GM23338 (cell line): ENCODE data around the gene INSL3. TPM values are rescaled to one million over a fixed set of nuclear protein-coding genes. Genes with fewer than 3 reads are reported as not detected.

ENCODE experiments used
- ATAC-seq: fragments of 200-7000 bp; cut with Tn5 transposase; 3 replicates; pipeline ENCODE4 v1.9.1; 2020
- DNase-seq: peaks from one replicate; pipeline ENCODE4 v3.0.0-alpha.2; 2015; ENCODE audit warnings: low spot score
- H2AFZ ChIP-seq: fragments of 200-600 bp; sonication (generic); 2 replicates; pipeline ENCODE4 v1.8.0; 2016; ENCODE audit warnings: antibody characterized with exemption, mild to moderate bottlenecking, moderate library complexity
- H3F3A ChIP-seq: fragments of 200-600 bp; sonication (generic); replicated peaks from 2 replicates; pipeline ENCODE4 v1.8.0; 2017; ENCODE audit warnings: antibody characterized with exemption, mixed run types, low read depth
- H3K27ac ChIP-seq: fragments of 200-600 bp; sonication (generic); 2 replicates; pipeline ENCODE4 v1.6.1; 2016; ENCODE audit warnings: low read depth
- H3K27me3 ChIP-seq: fragments of 200-600 bp; sonication (generic); 2 replicates; pipeline ENCODE4 v1.8.0; 2016; ENCODE audit warnings: mild to moderate bottlenecking, mixed run types, moderate library complexity; ENCODE audit not compliant: insufficient read depth
- H3K36me3 ChIP-seq: fragments of 200-600 bp; sonication (generic); 2 replicates; pipeline ENCODE4 v1.8.0; 2016; ENCODE audit warnings: mild to moderate bottlenecking; ENCODE audit not compliant: insufficient read depth
- H3K4me1 ChIP-seq: fragments of 200-600 bp; sonication (generic); 2 replicates; pipeline ENCODE4 v1.8.0; 2016; ENCODE audit warnings: mild to moderate bottlenecking, moderate library complexity; ENCODE audit not compliant: insufficient read depth
- H3K4me2 ChIP-seq: fragments of 200-600 bp; sonication (generic); 2 replicates; pipeline ENCODE4 v1.7.1; 2017; ENCODE audit warnings: mixed run types
- H3K4me3 ChIP-seq: fragments of 200-600 bp; sonication (generic); 2 replicates; pipeline ENCODE4 v1.6.1; 2016; ENCODE audit warnings: mixed run types
- H3K79me2 ChIP-seq: fragments of 200-600 bp; sonication (generic); replicated peaks from 2 replicates; pipeline ENCODE4 v1.8.0; 2017; ENCODE audit warnings: mild to moderate bottlenecking; ENCODE audit not compliant: insufficient read depth
- H3K9me2 ChIP-seq: fragments of 200-600 bp; sonication (generic); 2 replicates; pipeline ENCODE4 v1.8.0; 2017; ENCODE audit not compliant: insufficient read depth
- H4K20me1 ChIP-seq: fragments of 200-600 bp; sonication (generic); replicated peaks from 2 replicates; pipeline ENCODE4 v1.8.0; 2017; ENCODE audit warnings: mild to moderate bottlenecking; ENCODE audit not compliant: insufficient read depth
- H3K27ac Mint-ChIP-seq: 2 replicates; pipeline ENCODE4 v1.8.0; 2020; ENCODE audit warnings: inconsistent platforms, mild to moderate bottlenecking, moderate library complexity, mixed read lengths
- H3K27me3 Mint-ChIP-seq: 3 replicates; pipeline ENCODE4 v1.8.0; 2022; ENCODE audit warnings: low read depth, mild to moderate bottlenecking, moderate library complexity, mixed read lengths, inconsistent platforms; ENCODE audit not compliant: insufficient read depth, poor library complexity
- H3K36me3 Mint-ChIP-seq: 3 replicates; pipeline ENCODE4 v1.8.0; 2021; ENCODE audit warnings: low read depth, mild to moderate bottlenecking, inconsistent platforms, moderate library complexity, mixed read lengths
- H3K4me1 Mint-ChIP-seq: 3 replicates; pipeline ENCODE4 v1.8.0; 2020; ENCODE audit warnings: mild to moderate bottlenecking, inconsistent platforms, mixed read lengths
- H3K4me3 Mint-ChIP-seq: 3 replicates; pipeline ENCODE4 v1.8.0; 2021; ENCODE audit warnings: moderate library complexity, mild to moderate bottlenecking, inconsistent platforms, mixed read lengths
- H3K9me3 Mint-ChIP-seq: 3 replicates; pipeline ENCODE4 v1.8.0; 2020; ENCODE audit warnings: moderate library complexity, mild to moderate bottlenecking, inconsistent platforms, mixed read lengths
- EZH2phosphoT487 ChIP-seq: fragments of 200-600 bp; sonication (generic); IDR thresholded peaks from one replicate; pipeline ENCODE4 v1.8.1; 2018; ENCODE audit warnings: antibody characterized with exemption; ENCODE audit not compliant: unreplicated experiment
- NANOG ChIP-seq: IDR thresholded peaks from 2 replicates; pipeline ENCODE4 v1.6.1; 2016; ENCODE audit warnings: antibody characterized with exemption, borderline replicate concordance
- ZNF114 ChIP-seq: fragments of 250-450 bp; sonication (Bioruptor Pico); IDR thresholded peaks from 2 replicates; pipeline ENCODE4 v1.5.0; 2020; ENCODE audit warnings: mild to moderate bottlenecking, moderate library complexity
- ZNF462 ChIP-seq: fragments of 250-450 bp; sonication (Bioruptor Pico); IDR thresholded peaks from 2 replicates; pipeline ENCODE4 v1.5.0; 2020; ENCODE audit warnings: mild to moderate bottlenecking, moderate library complexity
- polyA plus RNA-seq: library from polyadenylated mRNA; unstranded; fragments of >200 nt; fragmentation: Nextera tagmentation; extraction: Ambion mirVana; gene quantifications from 2 replicates; pipeline ENCODE4 v1.2.1, GENCODE V29; 2016
- total RNA-seq: library from RNA; depleted of rRNA; stranded (reverse); fragments of >200 nt; shearing (Covaris generic); gene quantifications from 2 replicates; pipeline ENCODE4 v1.2.3, GENCODE V29; 2014
- TF ChIP-seq, protein P1 (sequence below), 2 experiments: fragments of 200-600 bp in 1 of 2; sonication (generic) in 1 of 2; conservative IDR thresholded peaks; 2 replicates each; pipeline versions ENCODE4 v1.5.1 to v1.6.1; 2016 to 2017; ENCODE audit warnings: antibody characterized with exemption in 2 of 2, low read depth in 2 of 2, mild to moderate bottlenecking in 2 of 2, moderate library complexity in 1 of 2
- TF ChIP-seq, protein P2 (sequence below): IDR thresholded peaks from 2 replicates; pipeline ENCODE4 v1.6.1; 2016; ENCODE audit warnings: antibody characterized with exemption

Gene INSL3
- total and polyA plus RNA-seq, 2 experiments from 2014 or later, result 0.76 TPM; not detected in 1

DNA sequence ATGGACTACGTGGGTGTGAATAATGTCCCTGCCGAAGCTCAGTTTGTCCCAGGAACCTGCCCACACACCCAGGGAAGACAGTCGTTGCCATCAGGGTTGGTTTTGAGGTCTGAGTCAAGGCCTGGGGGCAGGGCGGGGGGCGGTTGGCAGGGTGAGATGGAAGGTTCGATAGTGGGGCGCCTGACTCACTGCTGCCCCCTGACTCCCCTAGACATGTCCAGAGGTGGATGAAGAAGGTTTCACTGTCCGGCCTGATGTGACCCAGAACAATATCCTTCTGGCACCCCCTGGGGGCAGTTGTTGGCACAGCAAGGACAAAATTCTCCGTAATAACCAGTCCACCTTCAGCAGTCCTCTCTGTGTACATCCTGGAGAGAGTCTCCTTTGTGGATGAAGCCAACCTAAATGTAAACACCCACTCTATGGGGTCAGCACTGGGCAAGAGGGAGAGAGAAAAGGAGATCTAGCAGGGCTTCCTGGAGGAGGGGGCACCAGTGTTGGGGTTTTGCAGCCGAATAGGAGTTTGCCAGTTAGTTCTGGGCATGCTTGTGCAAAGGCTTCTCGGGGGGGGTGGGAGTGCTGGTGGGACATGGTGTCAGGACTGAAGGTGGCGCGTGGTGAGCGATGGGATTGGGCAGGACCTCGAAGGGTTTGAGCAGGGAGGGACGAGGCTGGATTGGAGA, 45.9 kb downstream of the INSL3 start:
- no peak overlapping the region for H3K4me3 Mint-ChIP-seq

More for the DNA sequence above, 45.9 kb downstream of the INSL3 start:
- TF ChIP-seq, protein P1, sequence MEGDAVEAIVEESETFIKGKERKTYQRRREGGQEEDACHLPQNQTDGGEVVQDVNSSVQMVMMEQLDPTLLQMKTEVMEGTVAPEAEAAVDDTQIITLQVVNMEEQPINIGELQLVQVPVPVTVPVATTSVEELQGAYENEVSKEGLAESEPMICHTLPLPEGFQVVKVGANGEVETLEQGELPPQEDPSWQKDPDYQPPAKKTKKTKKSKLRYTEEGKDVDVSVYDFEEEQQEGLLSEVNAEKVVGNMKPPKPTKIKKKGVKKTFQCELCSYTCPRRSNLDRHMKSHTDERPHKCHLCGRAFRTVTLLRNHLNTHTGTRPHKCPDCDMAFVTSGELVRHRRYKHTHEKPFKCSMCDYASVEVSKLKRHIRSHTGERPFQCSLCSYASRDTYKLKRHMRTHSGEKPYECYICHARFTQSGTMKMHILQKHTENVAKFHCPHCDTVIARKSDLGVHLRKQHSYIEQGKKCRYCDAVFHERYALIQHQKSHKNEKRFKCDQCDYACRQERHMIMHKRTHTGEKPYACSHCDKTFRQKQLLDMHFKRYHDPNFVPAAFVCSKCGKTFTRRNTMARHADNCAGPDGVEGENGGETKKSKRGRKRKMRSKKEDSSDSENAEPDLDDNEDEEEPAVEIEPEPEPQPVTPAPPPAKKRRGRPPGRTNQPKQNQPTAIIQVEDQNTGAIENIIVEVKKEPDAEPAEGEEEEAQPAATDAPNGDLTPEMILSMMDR (conservative IDR thresholded peaks at IDR 0.05; ENCODE audit: low read depth in 2 of 2), result peak; percentile 81 to 84
- no peak for TF ChIP-seq EZH2phosphoT487
- TF ChIP-seq NANOG, result no peak
- TF ChIP-seq, protein P2, sequence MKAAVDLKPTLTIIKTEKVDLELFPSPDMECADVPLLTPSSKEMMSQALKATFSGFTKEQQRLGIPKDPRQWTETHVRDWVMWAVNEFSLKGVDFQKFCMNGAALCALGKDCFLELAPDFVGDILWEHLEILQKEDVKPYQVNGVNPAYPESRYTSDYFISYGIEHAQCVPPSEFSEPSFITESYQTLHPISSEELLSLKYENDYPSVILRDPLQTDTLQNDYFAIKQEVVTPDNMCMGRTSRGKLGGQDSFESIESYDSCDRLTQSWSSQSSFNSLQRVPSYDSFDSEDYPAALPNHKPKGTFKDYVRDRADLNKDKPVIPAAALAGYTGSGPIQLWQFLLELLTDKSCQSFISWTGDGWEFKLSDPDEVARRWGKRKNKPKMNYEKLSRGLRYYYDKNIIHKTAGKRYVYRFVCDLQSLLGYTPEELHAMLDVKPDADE, result no peak
- TF ChIP-seq ZNF114, result no peak
- peak; percentile 78 for TF ChIP-seq ZNF462
- H4K20me1 ChIP-seq, result no peaks in the 10 kb centered on the region
- no peaks in the 10 kb centered on the region for H3K27me3 ChIP-seq
- peaks cover 16% of the 10 kb centered on the region for H3K27me3 Mint-ChIP-seq
- H3K79me2 ChIP-seq, result no peaks in the 10 kb centered on the region
- H3K4me1 ChIP-seq, result no peaks in the 10 kb centered on the region
- H3F3A ChIP-seq, result 0 out of 2 replicates have a peak, but pooled peaks cover 5% of the 10 kb centered on the region
- peaks cover 5% of the 10 kb centered on the region for H3K4me1 Mint-ChIP-seq
- H2AFZ ChIP-seq, result no peak overlapping the region
- H3K4me2 ChIP-seq, result no peak overlapping the region
- H3K36me3 Mint-ChIP-seq, result peaks cover 6% of the 10 kb centered on the region; the same call in 2 of the 3 replicates
- no peak overlapping the region for H3K4me3 ChIP-seq
- peak; percentile 85 for DNase-seq
- H3K9me2 ChIP-seq, result no peaks in the 10 kb centered on the region
- no peak overlapping the region for H3K27ac Mint-ChIP-seq
- no peaks in the 10 kb centered on the region for H3K9me3 Mint-ChIP-seq
- H3K27ac ChIP-seq, result no peak overlapping the region
- H3K36me3 ChIP-seq, result no peaks in the 10 kb centered on the region
- peak; percentile 11 for ATAC-seq
